DOHH2 (cell line): ENCODE data around the gene FNDC10.

Experiments used
- H3F3A ChIP-seq: fragments of 200-600 bp; sonication (generic), shearing (Covaris generic); 2 replicates; pipeline ENCODE4 v1.6.0; 2016; ENCODE audit warnings: antibody characterized with exemption, mild to moderate bottlenecking; ENCODE audit not compliant: control insufficient read depth, insufficient read depth
- H3K27ac ChIP-seq: fragments of 200-600 bp; sonication (generic); 2 replicates; pipeline ENCODE4 v1.5.1; 2014; ENCODE audit warnings: low read depth, mild to moderate bottlenecking, low read length, moderate library complexity
- H3K27me3 ChIP-seq: fragments of 200-600 bp; sonication (generic); 2 replicates; pipeline ENCODE4 v1.6.1; 2014; ENCODE audit warnings: mild to moderate bottlenecking, low read length, mixed read lengths; ENCODE audit not compliant: control insufficient read depth
- H3K36me3 ChIP-seq: fragments of 200-600 bp; sonication (generic); 2 replicates; pipeline ENCODE4 v1.6.1; 2014; ENCODE audit warnings: mild to moderate bottlenecking, low read length, moderate library complexity, mixed read lengths; ENCODE audit not compliant: control insufficient read depth
- H3K4me1 ChIP-seq: fragments of 200-600 bp; sonication (generic); 2 replicates; pipeline ENCODE4 v1.6.1; 2014; ENCODE audit warnings: mild to moderate bottlenecking, low read length, mixed read lengths; ENCODE audit not compliant: control insufficient read depth
- H3K4me2 ChIP-seq: fragments of 200-600 bp; sonication (generic); 2 replicates; pipeline ENCODE4 v1.6.0; 2014; ENCODE audit warnings: mild to moderate bottlenecking, low read length, moderate library complexity
- H3K4me3 ChIP-seq: fragments of 200-600 bp; sonication (generic); 2 replicates; pipeline ENCODE4 v1.5.1; 2014; ENCODE audit warnings: mild to moderate bottlenecking, low read length, mixed read lengths
- H3K79me2 ChIP-seq: fragments of 200-600 bp; sonication (generic); 2 replicates; pipeline ENCODE4 v1.6.1; 2014; ENCODE audit warnings: mild to moderate bottlenecking, low read length, mixed read lengths; ENCODE audit not compliant: control insufficient read depth
- H3K9me2 ChIP-seq: fragments of 200-600 bp; sonication (generic); replicated peaks from 2 replicates; pipeline ENCODE4 v1.6.1; 2014; ENCODE audit warnings: mild to moderate bottlenecking, low read length, mixed read lengths; ENCODE audit not compliant: control insufficient read depth
- H3K9me3 ChIP-seq: fragments of 200-600 bp; sonication (generic); 2 replicates; pipeline ENCODE4 v1.6.1; 2014; ENCODE audit warnings: antibody characterized with exemption, low read length, mixed read lengths; ENCODE audit not compliant: control insufficient read depth, insufficient read depth
- H4K20me1 ChIP-seq: fragments of 200-600 bp; sonication (generic); 2 replicates; pipeline ENCODE4 v1.6.0; 2014; ENCODE audit warnings: low read depth, mild to moderate bottlenecking, antibody characterized with exemption, low read length, moderate library complexity; ENCODE audit not compliant: control insufficient read depth, insufficient read depth
- EZH2phosphoT487 ChIP-seq: fragments of 200-600 bp; sonication (generic); IDR thresholded peaks from 2 replicates; pipeline ENCODE4 v1.6.1; 2017; ENCODE audit warnings: borderline replicate concordance, mild to moderate bottlenecking, antibody characterized with exemption, low read length, moderate library complexity, mixed read lengths
- TF ChIP-seq, protein P1 (sequence below): fragments of 200-600 bp; sonication (generic); IDR thresholded peaks from one replicate; pipeline ENCODE4 v1.5.1; 2014; ENCODE audit warnings: antibody characterized with exemption, mild to moderate bottlenecking, low read depth, low read length; ENCODE audit not compliant: poor library complexity, severe bottlenecking

FNDC10 gene

DNA sequence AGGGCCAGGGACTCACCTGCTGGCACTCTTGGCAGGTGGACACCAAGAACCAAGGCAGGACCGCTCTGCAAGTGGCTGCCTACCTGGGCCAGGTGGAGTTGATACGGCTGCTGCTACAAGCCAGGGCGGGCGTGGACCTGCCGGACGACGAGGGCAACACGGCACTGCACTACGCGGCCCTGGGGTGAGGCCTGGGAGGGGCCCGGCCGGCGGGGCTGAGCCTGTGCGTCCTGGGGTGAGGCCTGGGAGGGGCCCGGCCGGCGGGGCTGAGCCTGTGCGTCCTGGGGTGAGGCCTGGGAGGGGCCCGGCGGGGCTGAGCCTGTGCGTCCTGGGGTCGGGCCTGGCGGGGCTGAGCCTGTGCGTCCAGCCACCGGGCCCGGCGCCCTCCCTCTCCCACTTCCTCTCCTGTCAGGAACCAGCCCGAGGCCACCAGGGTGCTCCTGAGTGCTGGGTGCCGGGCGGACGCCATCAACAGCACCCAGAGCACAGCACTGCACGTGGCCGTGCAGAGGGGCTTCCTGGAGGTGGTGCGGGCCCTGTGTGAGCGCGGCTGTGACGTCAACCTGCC, 27.4 kb upstream of the FNDC10 start:
- Histone ChIP-seq H3K36me3 (no peaks in the 10 kb centered on the region), H4K20me1 (no peaks in the 10 kb centered on the region), H3K4me2 (no peak overlapping the region), H3K9me2 (no peaks in the 10 kb centered on the region), H3K4me3 (no peak overlapping the region), H3K4me1 (peaks cover 20% of the 10 kb centered on the region), H3F3A (no peaks in the 10 kb centered on the region), H3K27ac (no peak overlapping the region), H3K79me2 (no peaks in the 10 kb centered on the region), H3K27me3 (no peaks in the 10 kb centered on the region), H3K9me3 (no peaks in the 10 kb centered on the region)
- TF ChIP-seq, protein P1, sequence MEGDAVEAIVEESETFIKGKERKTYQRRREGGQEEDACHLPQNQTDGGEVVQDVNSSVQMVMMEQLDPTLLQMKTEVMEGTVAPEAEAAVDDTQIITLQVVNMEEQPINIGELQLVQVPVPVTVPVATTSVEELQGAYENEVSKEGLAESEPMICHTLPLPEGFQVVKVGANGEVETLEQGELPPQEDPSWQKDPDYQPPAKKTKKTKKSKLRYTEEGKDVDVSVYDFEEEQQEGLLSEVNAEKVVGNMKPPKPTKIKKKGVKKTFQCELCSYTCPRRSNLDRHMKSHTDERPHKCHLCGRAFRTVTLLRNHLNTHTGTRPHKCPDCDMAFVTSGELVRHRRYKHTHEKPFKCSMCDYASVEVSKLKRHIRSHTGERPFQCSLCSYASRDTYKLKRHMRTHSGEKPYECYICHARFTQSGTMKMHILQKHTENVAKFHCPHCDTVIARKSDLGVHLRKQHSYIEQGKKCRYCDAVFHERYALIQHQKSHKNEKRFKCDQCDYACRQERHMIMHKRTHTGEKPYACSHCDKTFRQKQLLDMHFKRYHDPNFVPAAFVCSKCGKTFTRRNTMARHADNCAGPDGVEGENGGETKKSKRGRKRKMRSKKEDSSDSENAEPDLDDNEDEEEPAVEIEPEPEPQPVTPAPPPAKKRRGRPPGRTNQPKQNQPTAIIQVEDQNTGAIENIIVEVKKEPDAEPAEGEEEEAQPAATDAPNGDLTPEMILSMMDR: no peak
- no peak for TF ChIP-seq EZH2phosphoT487

DNA sequence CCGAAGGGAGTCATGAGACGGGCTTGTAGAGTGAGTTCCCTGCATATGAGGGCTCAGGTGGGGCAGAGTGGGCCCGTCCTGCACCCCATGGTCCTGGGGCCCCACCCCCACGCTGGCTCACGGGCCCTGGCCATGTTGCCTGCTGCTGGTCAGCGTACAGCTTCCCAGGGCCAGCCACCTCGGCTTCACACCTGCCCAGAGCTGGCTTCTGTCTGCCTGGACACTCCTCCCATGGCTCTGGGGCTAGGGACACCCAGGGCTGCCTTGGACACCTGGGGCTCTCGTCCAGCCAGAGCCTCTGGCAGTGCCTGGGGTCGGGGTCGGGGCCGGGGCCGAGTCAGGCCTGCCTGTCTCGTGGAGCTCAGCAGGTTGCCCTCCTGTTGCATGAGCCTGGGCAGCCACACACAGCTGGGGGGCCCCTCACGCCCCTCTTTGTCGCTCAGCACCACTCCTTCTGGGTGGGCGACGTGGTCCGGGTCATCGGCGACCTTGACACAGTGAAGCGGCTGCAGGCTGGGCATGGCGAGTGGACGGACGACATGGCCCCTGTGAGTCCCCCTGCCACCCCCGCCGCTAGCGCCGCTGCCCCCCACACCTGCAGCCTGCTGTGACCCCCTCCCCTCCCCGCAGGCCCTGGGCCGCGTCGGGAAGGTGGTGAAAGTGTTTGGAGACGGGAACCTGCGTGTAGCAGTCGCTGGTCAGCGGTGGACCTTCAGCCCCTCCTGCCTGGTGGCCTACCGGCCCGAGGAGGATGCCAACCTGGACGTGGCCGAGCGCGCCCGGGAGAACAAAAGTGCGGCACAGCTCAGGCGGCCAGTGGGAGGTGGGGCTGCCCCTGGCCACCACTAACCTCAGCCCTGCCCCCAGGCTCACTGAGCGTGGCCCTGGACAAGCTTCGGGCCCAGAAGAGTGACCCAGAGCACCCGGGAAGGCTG, 26.5 kb upstream of the FNDC10 start:
- no peaks in the 10 kb centered on the region for H3K27me3 ChIP-seq
- H3K79me2 ChIP-seq: no peaks in the 10 kb centered on the region
- H4K20me1 ChIP-seq: no peaks in the 10 kb centered on the region
- H3K9me2 ChIP-seq: no peaks in the 10 kb centered on the region
- no peaks in the 10 kb centered on the region for H3K9me3 ChIP-seq
- peaks cover 20% of the 10 kb centered on the region for H3K4me1 ChIP-seq
- H3K27ac ChIP-seq: no peak overlapping the region
- no peak overlapping the region for H3K4me2 ChIP-seq
- H3K4me3 ChIP-seq: no peak overlapping the region
- TF ChIP-seq, protein P1: no peak
- TF ChIP-seq EZH2phosphoT487: no peak
- no peaks in the 10 kb centered on the region for H3K36me3 ChIP-seq
- no peaks in the 10 kb centered on the region for H3F3A ChIP-seq

DNA sequence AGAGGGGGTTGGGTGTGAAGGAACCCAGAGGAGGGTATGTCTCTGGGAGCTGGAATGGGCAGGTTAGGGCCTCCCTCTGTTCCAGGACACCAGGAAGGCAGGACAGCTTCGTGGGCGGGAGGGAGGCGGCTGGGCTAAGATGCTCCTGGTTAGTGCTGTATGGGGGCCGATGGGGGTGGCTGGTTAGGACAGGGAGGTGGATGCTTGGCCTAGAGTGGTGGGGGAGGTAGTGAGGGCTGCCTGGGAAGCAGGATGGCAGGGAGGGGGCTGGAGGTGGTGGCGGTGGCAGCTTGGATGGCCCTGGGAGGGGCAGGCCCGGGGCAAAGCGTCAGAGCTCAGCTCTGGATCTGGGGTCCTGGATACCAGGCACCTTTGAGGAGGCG, 25.9 kb upstream of the FNDC10 start:
- H3K9me2 ChIP-seq: no peaks in the 10 kb centered on the region
- peaks cover 20% of the 10 kb centered on the region for H3K4me1 ChIP-seq
- no peaks in the 10 kb centered on the region for H3K9me3 ChIP-seq
- H3K4me3 ChIP-seq: no peak overlapping the region
- TF ChIP-seq, protein P1: no peak
- TF ChIP-seq EZH2phosphoT487: no peak
- H3K36me3 ChIP-seq: no peaks in the 10 kb centered on the region
- no peak overlapping the region for H3K4me2 ChIP-seq
- H3K27me3 ChIP-seq: no peaks in the 10 kb centered on the region
- H3K79me2 ChIP-seq: no peaks in the 10 kb centered on the region
- no peaks in the 10 kb centered on the region for H4K20me1 ChIP-seq
- no peak overlapping the region for H3K27ac ChIP-seq
- no peaks in the 10 kb centered on the region for H3F3A ChIP-seq
